Hematopoietic multipotent progenitor cell (in vitro differentiated cells): Measurements from ENCODE around the gene GZF1. TPM values are rescaled to one million over a fixed set of nuclear protein-coding genes. Genes with fewer than 3 reads are reported as not detected.
"Not testable (repeated sequence)": the region's sequence is repeated elsewhere in the genome, so short reads cannot be mapped to it uniquely, and the experiment has no call there.

Source experiments
- DNase-seq, 3 donors: peaks; one replicate each; pipeline ENCODE4 v3.0.0-alpha.2; 2011 to 2015; ENCODE audit warnings: low read depth in 2 of 3, low spot score in 2 of 3
- total RNA-seq: library from RNA; depleted of rRNA; stranded (reverse); fragments of >200 nt; gene quantifications from one replicate; pipeline ENCODE4 v1.2.3, GENCODE V29; 2012

The GZF1 gene
- total RNA-seq, 1 donor, result 56.6 TPM

GRCh38 chr20:23344336-23344735 lies 17.6 kb upstream of the GZF1 start:
- peak in 1 of 3 donors; percentile 21 for DNase-seq

DNA sequence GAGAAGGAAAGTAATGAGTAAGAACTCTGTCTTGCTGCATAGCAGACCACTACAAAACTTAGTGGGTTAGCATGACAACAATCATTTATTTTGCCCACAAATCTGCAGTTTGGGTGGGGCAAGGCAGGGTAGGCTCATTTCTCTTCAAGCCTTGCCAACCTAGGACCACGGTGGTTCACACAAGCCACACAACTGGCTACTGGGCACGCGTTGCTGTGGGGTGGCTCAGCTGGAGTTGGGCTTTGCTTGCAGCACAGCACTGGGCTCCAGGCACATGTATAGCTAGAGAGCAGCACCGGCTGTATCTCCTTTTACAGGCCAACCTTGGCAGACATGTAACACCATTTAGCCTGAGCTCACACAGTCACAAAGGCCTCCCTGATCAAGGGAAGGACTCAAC lies 16.0 kb upstream of the GZF1 start:
- DNase-seq, result no peak

GRCh38 chr20:23347791-23348190 lies 14.2 kb upstream of the GZF1 start:
- DNase-seq, result no peak

- DNase-seq, result not testable (repeated sequence)
These were observed 13.5 kb upstream of the GZF1 start for GRCh38 chr20:23348510-23348909.

GRCh38 chr20:23349338-23350195 lies 12.4 kb upstream of the GZF1 start:
- DNase-seq, result peak in 1 of 3 donors; percentile 90

DNA sequence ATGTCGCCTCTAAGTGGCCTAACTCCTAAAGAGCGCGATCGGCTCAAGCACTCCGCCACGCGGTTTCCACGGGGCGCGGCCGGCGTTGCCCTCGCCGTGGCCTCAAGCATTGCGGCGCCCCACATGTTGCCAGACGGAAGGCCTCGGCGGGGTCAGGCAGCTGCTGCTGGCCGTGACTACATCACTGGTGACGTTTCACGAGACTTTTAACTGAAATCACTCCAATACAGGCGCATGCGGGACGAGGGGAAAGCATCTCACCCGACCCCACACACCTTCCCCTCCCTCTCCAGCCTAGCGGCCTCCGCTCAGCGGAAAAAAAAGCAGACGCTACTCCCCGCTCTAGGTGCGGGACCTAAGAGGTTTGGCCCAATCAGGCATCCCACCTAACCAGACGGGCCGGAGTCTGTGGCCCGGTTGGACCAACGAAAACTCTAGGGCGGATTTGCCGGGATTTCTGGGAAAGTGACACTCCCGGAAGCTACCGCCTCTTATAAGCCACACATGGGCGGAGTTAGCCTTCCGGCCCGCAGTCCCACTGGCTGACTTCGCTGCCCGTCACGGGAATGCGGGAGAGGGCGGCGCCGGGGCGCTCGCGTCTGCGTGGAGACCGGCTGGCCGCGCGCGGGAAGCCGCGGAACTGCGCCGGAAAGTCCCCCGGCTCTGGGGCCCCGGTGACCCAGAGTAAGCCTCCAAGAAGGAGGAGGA lies 11.6 kb upstream of the GZF1 start, which contains the start of gene NXT1:
Gene NXT1 (plus strand): TSS at position 596 of the 708 bp plus-strand sequence. CDS start 3,251 bp downstream, outside the sequence.
- DNase-seq, result peak; percentile 90 to 98 (median 97)

GRCh38 chr20:23350904-23351838 lies 10.8 kb upstream of the GZF1 start:
- DNase-seq, result peak; percentile 36 to 63 (median 53)

DNA sequence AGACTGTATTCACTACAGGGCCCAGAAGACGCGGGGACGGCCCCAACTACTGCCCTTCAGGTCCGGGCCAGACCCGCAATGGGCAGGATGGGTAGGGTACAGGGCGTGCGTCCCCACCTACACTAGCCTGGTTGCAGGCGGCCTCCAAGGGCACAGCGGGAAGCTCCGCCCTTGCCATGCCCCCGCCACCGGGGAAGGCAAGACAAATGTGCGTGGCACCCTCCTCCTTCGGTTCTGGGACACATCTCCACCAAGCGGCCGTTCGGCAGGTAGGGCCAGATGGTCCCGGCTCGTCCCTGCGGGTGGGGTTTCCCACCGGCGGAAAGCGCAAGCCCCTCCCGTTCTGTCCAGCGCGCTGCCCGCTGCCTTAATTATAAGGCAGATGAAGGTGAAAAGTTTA lies 5.8 kb upstream of the GZF1 start:
- no peak for DNase-seq

- peak; percentile 96 to 100 (median 99) for DNase-seq
These were observed 4.0 kb upstream of the GZF1 start for GRCh38 chr20:23357767-23358562.

- no peak for DNase-seq
These were observed 3.4 kb upstream of the GZF1 start for GRCh38 chr20:23358563-23358906.

DNA sequence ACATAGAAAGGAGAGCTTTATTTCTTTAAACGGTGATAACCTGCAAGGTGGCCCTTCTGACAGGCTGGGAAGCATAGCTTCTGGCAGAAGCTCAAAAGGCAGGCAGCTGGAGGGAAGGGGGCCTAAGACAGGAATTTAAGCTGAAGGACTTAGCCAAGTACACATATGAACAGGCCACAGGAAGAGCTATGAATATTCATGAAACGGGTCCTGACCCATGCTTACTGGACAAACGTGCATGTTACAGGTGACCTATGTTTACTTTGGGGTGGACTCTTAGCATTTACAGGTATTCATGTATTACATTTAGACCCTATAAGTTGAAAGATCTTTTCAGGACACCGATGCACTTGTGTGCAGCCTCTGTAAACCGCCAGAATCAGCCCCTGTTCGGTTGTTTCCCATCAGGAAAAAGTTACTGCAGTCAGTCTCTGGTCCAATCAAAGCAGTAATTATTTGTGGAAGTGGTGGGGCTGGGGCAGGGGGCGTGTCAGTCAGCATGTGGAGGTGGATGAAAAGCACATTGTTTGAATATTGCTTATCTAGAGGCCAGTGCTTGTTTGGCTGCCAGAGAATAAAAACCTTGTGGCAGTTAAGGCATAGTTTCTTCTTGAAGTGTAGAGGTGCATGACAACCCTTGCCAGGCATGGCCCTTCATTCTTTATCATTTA lies 2.9 kb upstream of the GZF1 start:
- DNase-seq, result no peak

- no peak for DNase-seq
These were observed 1.5 kb upstream of the GZF1 start for GRCh38 chr20:23360531-23360930.

GRCh38 chr20:23361119-23361475 lies 885 bp upstream of the GZF1 start:
- peak in 2 of 3 donors; percentile 18 to 25 for DNase-seq

GRCh38 chr20:23362392-23363256 lies 642 bp downstream of the GZF1 start:
- DNase-seq, result peak in 2 of 3 donors; percentile 46 to 69

GRCh38 chr20:23363257-23363649 lies 1.3 kb downstream of the GZF1 start:
- no peak for DNase-seq

DNA sequence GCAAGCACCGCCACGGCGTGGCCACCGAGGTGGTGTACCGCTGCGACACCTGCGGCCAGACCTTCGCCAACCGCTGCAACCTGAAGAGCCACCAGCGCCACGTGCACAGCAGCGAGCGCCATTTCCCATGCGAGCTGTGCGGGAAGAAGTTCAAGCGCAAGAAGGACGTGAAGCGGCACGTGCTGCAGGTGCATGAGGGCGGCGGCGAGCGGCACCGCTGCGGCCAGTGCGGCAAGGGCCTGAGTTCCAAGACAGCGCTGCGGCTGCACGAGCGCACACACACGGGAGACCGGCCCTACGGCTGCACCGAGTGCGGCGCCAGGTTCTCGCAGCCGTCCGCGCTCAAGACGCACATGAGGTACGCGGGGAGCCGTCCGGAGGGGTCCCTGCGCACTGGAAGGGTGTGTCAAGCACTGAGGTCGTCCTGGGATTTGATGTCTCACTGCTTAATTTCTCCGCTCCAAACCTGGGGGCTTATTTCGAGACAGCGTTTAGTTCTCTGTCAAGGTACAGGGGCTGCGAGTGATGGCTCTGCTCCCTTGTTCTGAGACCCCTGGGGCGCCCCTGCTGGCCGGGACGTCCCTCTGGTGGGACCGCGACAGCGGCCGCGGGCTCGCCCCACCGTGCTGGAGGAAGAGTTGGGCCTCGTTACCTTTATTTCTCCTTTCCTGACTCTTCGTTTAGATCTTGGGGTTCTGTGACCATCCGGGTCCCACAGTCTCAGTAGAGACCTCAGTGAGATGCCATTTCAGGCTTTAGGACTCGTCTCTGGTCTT lies 3.6 kb downstream of the GZF1 start:
- DNase-seq, result no peak

- peak in 2 of 3 donors; percentile 54 to 75 for DNase-seq
These were observed 4.4 kb downstream of the GZF1 start for GRCh38 chr20:23366384-23366783.

DNA sequence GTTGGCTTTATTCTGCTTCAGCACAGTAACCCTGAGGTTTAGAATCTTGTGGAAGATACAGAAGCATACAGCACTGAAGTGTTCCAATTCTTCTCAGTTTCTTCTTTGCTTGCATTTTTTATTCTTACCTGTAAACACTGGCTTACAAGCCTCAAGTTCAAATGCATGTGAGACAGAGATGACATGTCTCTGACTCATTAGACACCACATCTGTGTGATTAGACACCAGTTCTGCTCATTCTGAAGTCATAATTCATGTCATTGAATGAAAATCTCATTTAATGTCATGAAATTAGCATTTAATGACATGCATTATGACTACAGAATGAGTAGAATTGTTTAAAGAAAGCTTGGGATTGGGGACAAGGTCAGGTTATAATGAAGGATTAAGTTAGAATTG lies 5.8 kb downstream of the GZF1 start:
- DNase-seq, result no peak
